ENCODE data around the gene SAMD1. TPM values are rescaled to one million over a fixed set of nuclear protein-coding genes. Genes with fewer than 3 reads are reported as not detected.

The SAMD1 gene
- total RNA-seq, 2 experiments from 2014 or later, result 29.4 to 30.1 TPM

GRCh38 chr19:14103310-14103709 lies 12.8 kb upstream of the SAMD1 start:
- no peaks in the 10 kb centered on the region for H3K4me1 ChIP-seq (ENCODE audit: insufficient read depth, low read length)
- no peaks in the 10 kb centered on the region for H3K9me3 ChIP-seq (ENCODE audit: control insufficient read depth in 1 of 2, insufficient read depth in 1 of 2, low read length in 2 of 2)
- intact Hi-C loops (cut with DNase I, micrococcal nuclease), result no loop called here
- DNase-seq (no peak), ATAC-seq (ENCODE audit: poor library complexity) (no peak)
- ChIA-PET POLR2A (no interaction called here), CTCF (interaction anchor here (1.4 kb wide), 2 partner anchors 10 to 33 kb away, joined by 3 read pairs; partner anchors contain the start of gene ASF1B)
- H3K4me3 ChIP-seq (ENCODE audit: low read length), result no peak overlapping the region
- Mint-ChIP-seq H3K27me3 (no peaks in the 10 kb centered on the region), H3K4me3 (no peak overlapping the region), H3K4me1 (ENCODE audit: low read depth) (no peaks in the 10 kb centered on the region), H3K36me3 (ENCODE audit: low read depth) (peaks cover 17% of the 10 kb centered on the region), H3K27ac (no peak overlapping the region), H3K9me3 (no peaks in the 10 kb centered on the region)
- no peaks in the 10 kb centered on the region for H3K27me3 ChIP-seq (ENCODE audit: control insufficient read depth in 1 of 2, insufficient read depth in 2 of 2, low read length in 2 of 2)
- TF ChIP-seq, protein P1, sequence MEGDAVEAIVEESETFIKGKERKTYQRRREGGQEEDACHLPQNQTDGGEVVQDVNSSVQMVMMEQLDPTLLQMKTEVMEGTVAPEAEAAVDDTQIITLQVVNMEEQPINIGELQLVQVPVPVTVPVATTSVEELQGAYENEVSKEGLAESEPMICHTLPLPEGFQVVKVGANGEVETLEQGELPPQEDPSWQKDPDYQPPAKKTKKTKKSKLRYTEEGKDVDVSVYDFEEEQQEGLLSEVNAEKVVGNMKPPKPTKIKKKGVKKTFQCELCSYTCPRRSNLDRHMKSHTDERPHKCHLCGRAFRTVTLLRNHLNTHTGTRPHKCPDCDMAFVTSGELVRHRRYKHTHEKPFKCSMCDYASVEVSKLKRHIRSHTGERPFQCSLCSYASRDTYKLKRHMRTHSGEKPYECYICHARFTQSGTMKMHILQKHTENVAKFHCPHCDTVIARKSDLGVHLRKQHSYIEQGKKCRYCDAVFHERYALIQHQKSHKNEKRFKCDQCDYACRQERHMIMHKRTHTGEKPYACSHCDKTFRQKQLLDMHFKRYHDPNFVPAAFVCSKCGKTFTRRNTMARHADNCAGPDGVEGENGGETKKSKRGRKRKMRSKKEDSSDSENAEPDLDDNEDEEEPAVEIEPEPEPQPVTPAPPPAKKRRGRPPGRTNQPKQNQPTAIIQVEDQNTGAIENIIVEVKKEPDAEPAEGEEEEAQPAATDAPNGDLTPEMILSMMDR (IDR thresholded peaks at IDR 0.05), result no peak
- no peak overlapping the region for H3K27ac ChIP-seq (ENCODE audit: low read depth in 1 of 2, low read length in 2 of 2)
- H3K36me3 ChIP-seq (ENCODE audit: insufficient read depth, low read length), result peaks cover 42% of the 10 kb centered on the region

DNA sequence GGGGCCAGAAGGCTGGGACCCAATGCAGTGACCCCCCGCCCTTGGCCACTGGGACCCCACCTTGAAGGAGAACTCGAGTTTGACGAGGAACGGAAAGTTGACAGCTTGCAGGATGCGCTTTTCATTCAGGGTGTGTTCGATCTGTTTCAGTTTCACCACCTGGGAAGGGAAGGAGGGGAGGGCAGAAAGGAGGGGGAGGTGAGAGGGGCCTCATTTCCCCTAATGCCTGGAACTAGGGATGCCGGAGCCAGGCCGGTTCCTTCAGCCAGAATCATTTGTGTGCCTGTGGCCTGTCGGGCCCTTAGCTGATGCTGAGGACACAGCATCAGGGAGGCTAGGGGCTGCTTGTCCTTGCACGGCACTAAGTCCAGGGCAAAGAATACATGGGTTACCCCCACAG lies 12.2 kb upstream of the SAMD1 start:
- Mint-ChIP-seq H3K27ac (no peak overlapping the region), H3K27me3 (no peaks in the 10 kb centered on the region), H3K36me3 (ENCODE audit: low read depth) (peaks cover 22% of the 10 kb centered on the region), H3K4me1 (ENCODE audit: low read depth) (no peaks in the 10 kb centered on the region), H3K9me3 (no peaks in the 10 kb centered on the region), H3K4me3 (no peak overlapping the region)
- Histone ChIP-seq H3K4me3 (ENCODE audit: low read length) (no peak overlapping the region), H3K27me3 (ENCODE audit: control insufficient read depth in 1 of 2, insufficient read depth in 2 of 2, low read length in 2 of 2) (no peaks in the 10 kb centered on the region), H3K27ac (ENCODE audit: low read depth in 1 of 2, low read length in 2 of 2) (no peak overlapping the region), H3K9me3 (ENCODE audit: control insufficient read depth in 1 of 2, insufficient read depth in 1 of 2, low read length in 2 of 2) (no peaks in the 10 kb centered on the region), H3K4me1 (ENCODE audit: insufficient read depth, low read length) (no peaks in the 10 kb centered on the region), H3K36me3 (ENCODE audit: insufficient read depth, low read length) (peaks cover 43% of the 10 kb centered on the region)
- CTCF ChIA-PET, result interaction anchor here (1.4 kb wide), 2 partner anchors 10 to 34 kb away, joined by 3 read pairs; partner anchors contain the start of gene ASF1B
- TF ChIP-seq, protein P1 (IDR thresholded peaks at IDR 0.05), result no peak
- POLR2A ChIA-PET, result no interaction called here
- ATAC-seq (ENCODE audit: poor library complexity) (no peak), DNase-seq (no peak)
- intact Hi-C loops (cut with DNase I, micrococcal nuclease), result no loop called here

- H3K27me3 Mint-ChIP-seq, result no peaks in the 10 kb centered on the region
- CTCF ChIA-PET, result interaction anchor here (1.4 kb wide), 1 partner anchor 11 kb away, joined by 3 read pairs; no protein-coding TSS in a partner anchor
- ATAC-seq (ENCODE audit: poor library complexity) (no peak), DNase-seq (no peak)
- intact Hi-C loops (cut with DNase I, micrococcal nuclease), result no loop called here
- Histone ChIP-seq H3K9me3 (ENCODE audit: control insufficient read depth in 1 of 2, insufficient read depth in 1 of 2, low read length in 2 of 2) (no peaks in the 10 kb centered on the region), H3K27ac (ENCODE audit: low read depth in 1 of 2, low read length in 2 of 2) (no peak overlapping the region), H3K36me3 (ENCODE audit: insufficient read depth, low read length) (peaks cover 42% of the 10 kb centered on the region), H3K27me3 (ENCODE audit: control insufficient read depth in 1 of 2, insufficient read depth in 2 of 2, low read length in 2 of 2) (no peaks in the 10 kb centered on the region), H3K4me1 (ENCODE audit: insufficient read depth, low read length) (no peaks in the 10 kb centered on the region), H3K4me3 (ENCODE audit: low read length) (no peak overlapping the region)
- peaks cover 28% of the 10 kb centered on the region for H3K36me3 Mint-ChIP-seq (ENCODE audit: low read depth)
- no peaks in the 10 kb centered on the region for H3K4me1 Mint-ChIP-seq (ENCODE audit: low read depth)
- TF ChIP-seq, protein P1 (IDR thresholded peaks at IDR 0.05), result no peak
- no peak overlapping the region for H3K4me3 Mint-ChIP-seq
- no peaks in the 10 kb centered on the region for H3K9me3 Mint-ChIP-seq
- POLR2A ChIA-PET, result no interaction called here
- H3K27ac Mint-ChIP-seq, result no peak overlapping the region
Measured at GRCh38 chr19:14102102-14102696, 11.6 kb upstream of the SAMD1 start.
